Effector memory CD4-positive, alpha-beta T cell (primary cell): ENCODE measurements around the gene MALT1.
A peak's percentile ranks its signal among the peaks of the same experiment; 100 is the strongest.

Experiments
- DNase-seq, 3 donors: peaks; one replicate each; pipeline ENCODE4 v3.0.0-alpha.2; 2020
- H3K27ac ChIP-seq: 2 replicates; pipeline ENCODE4 v1.7.0; 2013; ENCODE audit warnings: mild to moderate bottlenecking, low read length, moderate library complexity; ENCODE audit not compliant: insufficient read depth, poor library complexity, severe bottlenecking
- H3K27me3 ChIP-seq: replicated peaks from 2 replicates; pipeline ENCODE4 v1.7.0; 2013; ENCODE audit warnings: mild to moderate bottlenecking, low read length; ENCODE audit not compliant: insufficient read depth, control insufficient read depth, poor library complexity, severe bottlenecking
- H3K36me3 ChIP-seq: 2 replicates; pipeline ENCODE4 v1.7.0; 2013; ENCODE audit warnings: mild to moderate bottlenecking, low read length, moderate library complexity; ENCODE audit not compliant: control insufficient read depth, insufficient read depth
- H3K4me1 ChIP-seq: 2 replicates; pipeline ENCODE4 v1.7.0; 2013; ENCODE audit warnings: low read length, mild to moderate bottlenecking; ENCODE audit not compliant: control insufficient read depth, insufficient read depth, poor library complexity, severe bottlenecking
- H3K4me3 ChIP-seq: 2 replicates; pipeline ENCODE4 v1.7.0; 2013; ENCODE audit warnings: low read length, low read depth, mild to moderate bottlenecking; ENCODE audit not compliant: insufficient read depth, poor library complexity, severe bottlenecking
- H3K9me3 ChIP-seq: 2 replicates; pipeline ENCODE4 v1.7.0; 2013; ENCODE audit warnings: mild to moderate bottlenecking, low read length, moderate library complexity; ENCODE audit not compliant: control insufficient read depth

Gene MALT1

DNA sequence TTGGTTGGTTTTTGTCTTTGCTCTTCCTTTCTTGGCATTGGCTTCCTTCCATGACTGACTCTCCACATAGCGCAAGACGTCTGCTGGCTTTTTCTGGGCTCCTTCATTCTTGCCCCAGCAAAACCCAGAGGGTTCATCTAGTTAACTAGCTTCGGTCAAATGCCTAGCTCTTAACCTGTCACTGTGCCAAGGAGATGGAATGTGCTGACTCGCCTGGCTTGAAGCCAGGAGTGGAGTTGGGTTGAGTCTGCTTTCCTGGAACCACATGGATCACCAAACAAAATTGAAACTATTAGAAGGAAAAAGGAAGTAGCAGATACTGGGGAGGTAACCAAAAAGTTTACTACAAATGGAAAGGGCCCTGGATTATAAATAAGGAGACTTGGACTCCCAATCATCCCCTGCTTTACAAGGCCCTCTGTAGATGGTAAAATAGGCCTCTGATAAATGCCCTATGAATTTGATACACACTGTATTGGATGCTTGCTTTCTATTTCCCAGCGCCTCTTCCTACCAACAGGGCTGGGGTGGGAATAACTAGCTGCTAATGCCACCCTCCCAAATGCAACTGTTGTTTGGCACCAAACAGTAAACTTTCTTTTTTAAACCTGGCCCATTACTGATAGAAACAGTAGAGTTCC, 11.3 kb downstream of the MALT1 start:
- no peak for DNase-seq
- H3K9me3 ChIP-seq = no peaks in the 10 kb centered on the region
- H3K4me1 ChIP-seq = peaks cover 17% of the 10 kb centered on the region
- no peaks in the 10 kb centered on the region for H3K27me3 ChIP-seq
- no peak overlapping the region for H3K27ac ChIP-seq
- H3K4me3 ChIP-seq = no peak overlapping the region
- H3K36me3 ChIP-seq = peaks cover 29% of the 10 kb centered on the region

- no peaks in the 10 kb centered on the region for H3K27me3 ChIP-seq
- H3K27ac ChIP-seq = peak overlapping the region; percentile 68
- DNase-seq = peak; percentile 45 to 70 (median 57)
- peaks cover 51% of the 10 kb centered on the region for H3K4me1 ChIP-seq
- H3K9me3 ChIP-seq = no peaks in the 10 kb centered on the region
- H3K36me3 ChIP-seq = peaks cover 19% of the 10 kb centered on the region
- no peak overlapping the region for H3K4me3 ChIP-seq
Measured at GRCh38 chr18:58687871-58688308, 16.6 kb downstream of the MALT1 start.

GRCh38 chr18:58690259-58690658, 19.0 kb downstream of the MALT1 start:
- Histone ChIP-seq H3K9me3 (no peaks in the 10 kb centered on the region), H3K4me3 (no peak overlapping the region), H3K27ac (no peak overlapping the region), H3K4me1 (peaks cover 65% of the 10 kb centered on the region), H3K27me3 (no peaks in the 10 kb centered on the region), H3K36me3 (peaks cover 13% of the 10 kb centered on the region)
- DNase-seq = no peak

- H3K4me1 ChIP-seq = peaks cover 62% of the 10 kb centered on the region
- no peak for DNase-seq
- H3K27me3 ChIP-seq = no peaks in the 10 kb centered on the region
- no peak overlapping the region for H3K27ac ChIP-seq
- peaks cover 8% of the 10 kb centered on the region for H3K36me3 ChIP-seq
- no peaks in the 10 kb centered on the region for H3K9me3 ChIP-seq
- no peak overlapping the region for H3K4me3 ChIP-seq
Measured at GRCh38 chr18:58691256-58691655, 20.0 kb downstream of the MALT1 start.

- Histone ChIP-seq H3K36me3 (peaks cover 9% of the 10 kb centered on the region), H3K27ac (peak overlapping the region; percentile 39)
- peak in 1 of 3 donors; percentile 6 for DNase-seq
Measured at GRCh38 chr18:58692422-58693185, 21.3 kb downstream of the MALT1 start.

GRCh38 chr18:58694221-58694620, 23.0 kb downstream of the MALT1 start:
- Histone ChIP-seq H3K36me3 (peaks cover 10% of the 10 kb centered on the region), H3K4me3 (no peak overlapping the region), H3K9me3 (no peaks in the 10 kb centered on the region), H3K27ac (no peak overlapping the region), H3K27me3 (no peaks in the 10 kb centered on the region), H3K4me1 (peaks cover 51% of the 10 kb centered on the region)
- no peak for DNase-seq

More at GRCh38 chr18:58692422-58693185, 21.3 kb downstream of the MALT1 start:
- Histone ChIP-seq H3K4me3 (no peak overlapping the region), H3K4me1 (peaks cover 60% of the 10 kb centered on the region), H3K27me3 (no peaks in the 10 kb centered on the region), H3K9me3 (no peaks in the 10 kb centered on the region)

DNA sequence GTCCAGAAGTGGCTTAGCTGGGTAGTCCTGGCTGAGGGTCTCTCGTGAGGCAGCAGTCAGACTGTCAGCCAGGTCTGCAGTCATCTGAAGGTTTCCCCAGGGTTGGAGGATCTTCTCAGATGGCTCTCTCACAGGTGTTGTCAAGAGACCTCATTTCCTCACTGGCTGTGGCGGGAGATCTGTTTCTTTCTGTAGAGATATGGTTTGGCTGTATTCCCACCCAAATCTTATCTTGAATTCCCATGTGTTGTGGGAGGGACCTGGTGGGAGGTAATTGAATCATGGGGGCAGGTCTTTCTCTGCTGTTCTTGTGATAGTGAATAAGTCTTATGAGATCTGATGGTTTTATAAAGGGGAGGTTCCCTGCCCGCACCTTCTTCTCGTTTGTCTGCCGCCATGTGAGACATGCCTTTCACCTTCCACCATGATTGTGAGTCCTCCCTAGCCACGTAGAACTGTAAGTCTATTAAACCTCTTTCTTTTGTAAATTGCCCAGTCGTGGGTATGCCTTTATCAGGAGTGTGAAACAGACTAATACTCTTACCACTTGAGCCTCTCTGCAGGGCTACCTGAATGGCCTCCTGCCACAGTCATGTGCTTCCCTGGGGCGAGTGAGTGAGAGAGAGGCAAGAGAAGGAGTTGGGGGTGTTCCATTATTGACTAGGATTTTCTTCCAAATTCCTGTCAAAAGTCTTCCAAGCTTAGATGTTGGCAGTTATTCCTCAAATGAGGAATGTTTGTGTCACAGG, 23.6 kb downstream of the MALT1 start:
- Histone ChIP-seq H3K4me1 (peaks cover 49% of the 10 kb centered on the region), H3K27ac (no peak overlapping the region), H3K36me3 (peaks cover 9% of the 10 kb centered on the region), H3K9me3 (no peaks in the 10 kb centered on the region), H3K27me3 (no peaks in the 10 kb centered on the region), H3K4me3 (no peak overlapping the region)
- DNase-seq = no peak

DNA sequence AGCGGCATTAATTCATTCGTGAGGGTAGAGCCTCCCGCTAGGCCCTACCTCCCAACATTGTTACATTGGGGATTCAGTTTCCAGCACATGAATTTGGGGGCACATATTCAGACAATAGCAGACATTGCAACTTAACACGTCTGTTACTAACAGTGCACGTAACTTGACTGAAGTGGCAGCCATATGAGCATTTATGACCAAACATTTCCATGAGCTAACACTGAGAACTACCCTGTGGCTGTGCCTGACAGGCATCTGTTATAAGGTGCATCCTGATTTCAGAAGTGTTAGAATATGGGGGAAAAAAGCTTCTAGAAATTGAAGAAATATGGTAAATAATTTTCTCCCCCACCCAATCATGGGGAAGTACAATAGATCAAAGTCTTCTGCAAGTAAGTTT, 24.5 kb downstream of the MALT1 start:
- no peak for DNase-seq
- Histone ChIP-seq H3K4me3 (no peak overlapping the region), H3K9me3 (no peaks in the 10 kb centered on the region), H3K36me3 (peaks cover 5% of the 10 kb centered on the region), H3K27me3 (no peaks in the 10 kb centered on the region), H3K4me1 (peaks cover 41% of the 10 kb centered on the region), H3K27ac (no peak overlapping the region)

DNA sequence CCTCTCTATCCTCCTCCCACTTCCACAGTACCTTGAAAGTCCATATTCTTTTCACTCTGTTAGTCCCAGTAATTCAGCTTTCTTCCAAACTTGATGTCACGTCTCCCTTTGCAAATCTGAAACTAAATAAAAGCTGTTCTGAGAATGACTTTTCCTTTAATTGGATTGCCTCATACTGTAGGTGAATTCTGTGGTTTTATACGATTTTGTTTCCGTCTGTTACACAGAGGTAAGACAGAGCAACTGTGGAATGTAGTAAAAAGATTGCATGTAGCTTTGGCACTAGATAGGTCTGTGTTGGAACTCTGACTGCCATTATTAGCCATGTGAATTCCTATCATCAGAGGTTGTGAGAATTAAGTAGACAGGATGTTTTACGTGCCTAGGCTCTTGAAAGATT, 25.9 kb downstream of the MALT1 start:
- Histone ChIP-seq H3K4me3 (no peak overlapping the region), H3K36me3 (peaks cover 18% of the 10 kb centered on the region), H3K9me3 (no peaks in the 10 kb centered on the region), H3K27ac (no peak overlapping the region), H3K4me1 (peaks cover 30% of the 10 kb centered on the region), H3K27me3 (no peaks in the 10 kb centered on the region)
- no peak for DNase-seq
